HepG2 (cell line): Measurements from ENCODE around the gene LGALS3. TPM values are rescaled to one million over a fixed set of nuclear protein-coding genes. Genes with fewer than 3 reads are reported as not detected.

ENCODE experiments used
- E2F5 ChIP-seq: sonication (generic); formaldehyde crosslinking; conservative IDR thresholded peaks from 2 replicates; pipeline ENCODE4 v1.4.0; 2020; ENCODE audit warnings: missing genetic modification reagents
- HIC2 ChIP-seq: sonication (generic); formaldehyde crosslinking; IDR thresholded peaks from 2 replicates; pipeline ENCODE4 v1.9.0; 2022; ENCODE audit warnings: low read depth, missing genetic modification reagents
- HNRNPLL ChIP-seq: fragments of 200-400 bp; formaldehyde crosslinking; IDR thresholded peaks from 2 replicates; pipeline ENCODE4 v1.6.1; 2017; ENCODE audit warnings: mild to moderate bottlenecking, low read depth, low read length; ENCODE audit not compliant: poor library complexity, severe bottlenecking
- IRF9 ChIP-seq: sonication (generic); formaldehyde crosslinking; IDR thresholded peaks from 2 replicates; pipeline ENCODE4 v1.8.0; 2022; ENCODE audit warnings: missing genetic modification reagents, mild to moderate bottlenecking, borderline replicate concordance
- NR2F6 ChIP-seq, 2 experiments: IDR thresholded peaks; 2 replicates each; pipeline ENCODE4 v1.6.1; 2016; ENCODE audit warnings: antibody characterized with exemption in 1 of 2, mild to moderate bottlenecking in 1 of 2
- SMYD3 ChIP-seq: sonication (generic); formaldehyde crosslinking; IDR thresholded peaks from 2 replicates; pipeline ENCODE4 v1.8.1; 2023; ENCODE audit warnings: mild to moderate bottlenecking, missing genetic modification reagents
- ZBTB2 ChIP-seq: sonication (generic); formaldehyde crosslinking; IDR thresholded peaks from 2 replicates; pipeline ENCODE4 v1.8.0; 2022; ENCODE audit warnings: low read depth, missing genetic modification reagents
- ZKSCAN1 ChIP-seq: fragments of 150-350 bp; IDR thresholded peaks from 2 replicates; pipeline ENCODE4 v1.6.1; 2014; ENCODE audit warnings: low read length
- ZNF142 ChIP-seq: sonication (generic); formaldehyde crosslinking; IDR thresholded peaks from 2 replicates; pipeline ENCODE4 v1.4.0; 2020; ENCODE audit warnings: missing genetic modification reagents
- ZNF468 ChIP-seq: sonication (generic); formaldehyde crosslinking; IDR thresholded peaks from 2 replicates; pipeline ENCODE4 v1.8.0; 2022; ENCODE audit warnings: mild to moderate bottlenecking, moderate library complexity, missing genetic modification reagents
- ZNF790 ChIP-seq: sonication (generic); formaldehyde crosslinking; IDR thresholded peaks from 2 replicates; pipeline ENCODE4 v1.8.0; 2022; ENCODE audit warnings: missing genetic modification reagents, mild to moderate bottlenecking, borderline replicate concordance
- ZSCAN12 ChIP-seq: sonication (generic); formaldehyde crosslinking; IDR thresholded peaks from 2 replicates; pipeline ENCODE4 v1.9.0; 2021; ENCODE audit warnings: mild to moderate bottlenecking, missing genetic modification reagents
- ZSCAN21 ChIP-seq: sonication (generic); formaldehyde crosslinking; IDR thresholded peaks from 2 replicates; pipeline ENCODE4 v1.8.0; 2022; ENCODE audit warnings: mild to moderate bottlenecking, missing genetic modification reagents, moderate library complexity, borderline replicate concordance
- polyA plus RNA-seq, 8 experiments: library from polyadenylated mRNA; depleted of rRNA in 3 of 8; stranded (reverse) in 7 of 8; unstranded in 1 of 8; fragments of >200 nt; fragmentation: Illumina TruSeq in 4 of 8; extraction: Trizol in 4 of 8; gene quantifications; 2 replicates each; pipeline versions ENCODE4 v1.2.1 to v1.2.3, GENCODE V29; 2011 to 2016; ENCODE audit warnings: low read depth in 4 of 8, missing spikeins in 1 of 8, mixed read lengths in 1 of 8; ENCODE audit not compliant: insufficient read depth in 1 of 8
- total RNA-seq, 5 experiments: library from RNA; depleted of rRNA; stranded (reverse); fragments of >200 nt; fragmentation: Illumina TruSeq; extraction: Trizol; gene quantifications; 2 replicates each; pipeline ENCODE4 v1.2.3, GENCODE V29; 2016; ENCODE audit warnings: low read depth in 1 of 5

LGALS3 gene
- total and polyA plus RNA-seq, 2 of the 13 experiments (the other 11 are each of a cell fraction or from before 2014, with no cell fraction given), result 5.0 to 97.4 TPM

- no peak for TF ChIP-seq IRF9 (CRISPR knock-in tag)
- peak; percentile 66 for TF ChIP-seq HNRNPLL
- peak; percentile 42; the same call in 1 of the 2 replicates for TF ChIP-seq NR2F6 (IDR thresholded peaks at IDR 0.05)
- TF ChIP-seq NR2F6 (CRISPR knock-in tag; IDR thresholded peaks at IDR 0.05), result no peak
- peak; percentile 94 for TF ChIP-seq E2F5 (CRISPR knock-in tag)
- TF ChIP-seq ZSCAN12, result no peak
- no peak for TF ChIP-seq ZNF142 (CRISPR knock-in tag)
- no peak for TF ChIP-seq ZKSCAN1
- TF ChIP-seq HIC2 (CRISPR knock-in tag), result no peak
- TF ChIP-seq SMYD3 (CRISPR knock-in tag), result peak; percentile 97
- no peak for TF ChIP-seq ZNF790 (CRISPR knock-in tag)
- TF ChIP-seq ZSCAN21 (CRISPR knock-in tag), result peak; percentile 85; the same call in 1 of the 2 replicates
- 0 out of 2 replicates have a peak, but pooled peaks have one; percentile 64 for TF ChIP-seq ZNF468
- TF ChIP-seq ZBTB2 (CRISPR knock-in tag), result peak; percentile 79
Measured at GRCh38 chr14:55191203-55192053, 62.4 kb downstream of the LGALS3 start, which contains the start of gene DLGAP5 (continued).
